ENCODE results near the gene BUD31. TPM values are rescaled to one million over a fixed set of nuclear protein-coding genes. Genes with fewer than 3 reads are reported as not detected.

BUD31 gene
- total and polyA plus RNA-seq, 2 of the 8 experiments (the other 6 are each of a cell fraction or from before 2014, with no cell fraction given): 46.7 to 114 TPM

DNA sequence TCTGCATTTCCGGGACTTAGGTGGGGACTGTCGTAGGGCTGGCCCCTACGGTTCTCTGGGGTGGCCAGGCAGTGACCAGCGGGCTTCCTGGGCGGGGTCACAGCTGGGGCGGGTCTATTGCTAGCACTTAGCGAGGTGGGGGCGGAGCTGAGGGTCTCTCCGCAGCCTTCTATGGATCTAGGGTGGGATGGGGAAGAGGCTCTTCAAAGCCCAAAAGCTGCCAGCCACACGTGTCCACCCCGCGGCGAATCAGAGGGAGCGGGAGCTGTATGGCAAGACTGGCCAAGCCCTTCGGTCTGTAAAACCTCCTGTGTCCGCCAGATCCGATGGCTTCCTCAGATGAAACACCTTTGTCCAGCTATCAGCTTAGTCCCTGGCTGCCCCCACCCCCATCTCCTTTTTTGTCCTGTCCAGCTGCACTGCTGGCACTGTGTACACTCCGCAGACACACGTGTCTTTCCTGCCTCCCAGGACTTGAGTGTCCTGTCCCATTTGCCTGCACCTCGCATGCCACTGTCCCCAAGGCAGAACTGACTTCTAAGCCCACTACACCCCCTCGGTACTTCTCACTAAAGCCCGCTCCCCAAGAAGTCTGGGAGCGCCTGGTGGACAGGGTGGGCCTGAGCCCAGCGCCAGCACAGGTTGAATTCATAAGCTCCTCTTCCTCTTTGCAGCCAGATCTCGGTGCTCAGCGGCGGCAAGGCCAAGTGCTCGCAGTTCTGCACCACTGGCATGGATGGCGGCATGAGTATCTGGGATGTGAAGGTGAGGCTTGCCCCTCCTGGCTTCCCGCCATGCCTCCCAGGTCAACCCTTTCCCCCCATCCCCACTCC is 15.2 kb upstream of the BUD31 start:
- peak overlapping the region; percentile 20 for H4K5ac ChIP-seq (ENCODE audit: insufficient read length, low read depth, low read length)
- H3K27me3 ChIP-seq (replicated peaks in 1 of 4; ENCODE audit: control insufficient read depth in 3 of 4, extremely low read depth in 1 of 4, insufficient read depth in 3 of 4, low read length in 3 of 4): no peaks in the 10 kb centered on the region
- no peaks in the 10 kb centered on the region for H3K9me3 ChIP-seq (ENCODE audit: insufficient read depth in 2 of 2, low read depth in 1 of 2, low read length in 1 of 2)
- H3K56ac ChIP-seq (replicated peaks; ENCODE audit: insufficient read length, low read depth, low read length): peak overlapping the region; percentile 62
- 45% methylated on average over 28 of the region's 30 CpGs; no CpG with 5 or more reads in 1 of the 2 experiments for whole genome bisulfite sequencing, 2 experiments (ENCODE audit: extremely low coverage in 1 of 2, insufficient coverage in 1 of 2, insufficient read length in 1 of 2, insufficient replicate concordance in 2 of 2, low coverage in 1 of 2, low lambda C conversion rate in 2 of 2, missing lambda C conversion rate in 1 of 2)
- H2BK5ac ChIP-seq (ENCODE audit: low read depth, low read length): peak overlapping the region; percentile 90
- H4K8ac ChIP-seq (ENCODE audit: extremely low read depth, insufficient read depth, low read length): peak overlapping the region; percentile 81
- H3K4ac ChIP-seq (replicated peaks; ENCODE audit: insufficient read length, low read depth, low read length): peak overlapping the region; percentile 32
- peaks cover 4% of the 10 kb centered on the region; the same call in 1 of the 2 replicates for H3K23me2 ChIP-seq (ENCODE audit: low read depth, low read length)
- H3K4me1 ChIP-seq (replicated peaks in 1 of 4; ENCODE audit: control insufficient read depth in 3 of 4, insufficient read depth in 4 of 4, low read length in 3 of 4): peaks cover 2 to 12% (median 5%) of the 10 kb centered on the region in 4 experiments; a peak in 6 of 7 replicates
- ChIA-PET CTCF (ENCODE audit: partially characterized antibody) (interaction anchor here (0.6 to 7.1 kb wide), 11 partner anchors 14 to 88 kb away, joined by 3 to 40 read pairs (median 5); partner anchors contain the start of gene BUD31), POLR2A (ENCODE audit: partially characterized antibody) (interaction anchor here (0.8 to 7.9 kb wide), 19 partner anchors 11 to 223 kb away, joined by 3 to 150 read pairs (median 3); partner anchors contain the start of genes ARPC1B, BUD31, CPSF4 and PDAP1)
- peak overlapping the region; percentile 85 for H3K18ac ChIP-seq (ENCODE audit: extremely low read depth, low read length)
- FAIRE-seq (no peak), DNase-seq (ENCODE audit: low read depth in 1 of 2, low spot score in 2 of 2) (peak; percentile 73 to 93)
- no peak overlapping the region for H3K23ac ChIP-seq (ENCODE audit: insufficient read length)
- no peak overlapping the region for H2BK20ac ChIP-seq (ENCODE audit: low read length)
- H2BK12ac ChIP-seq (ENCODE audit: low read depth, low read length): 0 out of 2 replicates have a peak overlapping the region, but pooled peaks have one; percentile 27
- H3K79me1 ChIP-seq (ENCODE audit: low read depth, low read length): no peaks in the 10 kb centered on the region
- no peak overlapping the region for H2AK5ac ChIP-seq (ENCODE audit: low read depth, low read length)
- H2BK120ac ChIP-seq (replicated peaks; ENCODE audit: low read depth, low read length): no peak overlapping the region
- H2AFZ ChIP-seq (ENCODE audit: low read length): peak overlapping the region; percentile 18; the same call in 1 of the 2 replicates
- no peak overlapping the region for H2BK15ac ChIP-seq (ENCODE audit: low read length)
- H3K79me2 ChIP-seq (ENCODE audit: control insufficient read depth in 1 of 2, insufficient read depth in 2 of 2, low read length in 2 of 2): no peaks in the 10 kb centered on the region
- no peak overlapping the region for H3K14ac ChIP-seq (ENCODE audit: insufficient read length)
- H3K9ac ChIP-seq (replicated peaks in 1 of 4; ENCODE audit: extremely low read depth in 1 of 4, low read depth in 3 of 4, low read length in 3 of 4): peak overlapping the region in 2 of 4 experiments; percentile 61 to 62; a peak in 4 of 7 replicates
- peak overlapping the region; percentile 55 to 84 for H3K4me2 ChIP-seq (ENCODE audit: insufficient read depth in 1 of 2, low read depth in 2 of 2, low read length in 2 of 2)
- TF ChIP-seq POLR2AphosphoS5 (IDR thresholded peaks at IDR 0.05; ENCODE audit: low read depth, low read length) (peak; percentile 43), USF2 (IDR thresholded peaks at IDR 0.05; ENCODE audit: low read length) (peak; percentile 79), SP1 (IDR thresholded peaks at IDR 0.05; ENCODE audit: low read depth, low read length) (0 out of 2 replicates have a peak, but pooled peaks have one; percentile 6), POLR2A (IDR thresholded peaks at IDR 0.05; ENCODE audit: control extremely low read depth in 1 of 2, low read depth in 2 of 2, low read length in 2 of 2) (peak; percentile 64 to 82; a peak in 2 of 3 replicates), YY1 (IDR thresholded peaks at IDR 0.05; ENCODE audit: low read depth, low read length) (no peak), RNF2 (IDR thresholded peaks at IDR 0.05; ENCODE audit: borderline replicate concordance, low read depth, low read length, missing control alignments, poor library complexity, severe bottlenecking) (no peak)
- peaks cover 12 to 59% (median 29%) of the 10 kb centered on the region in 4 experiments for H3K36me3 ChIP-seq (ENCODE audit: control insufficient read depth in 2 of 4, insufficient read depth in 4 of 4, low read length in 3 of 4)
- H4K91ac ChIP-seq (replicated peaks; ENCODE audit: insufficient read length, low read length): peak overlapping the region; percentile 83
- H3K4me3 ChIP-seq (ENCODE audit: extremely low read depth in 1 of 4, insufficient read depth in 2 of 4, low read depth in 3 of 4, low read length in 4 of 4): peak overlapping the region; percentile 31 to 70 (median 62)
- peak overlapping the region; percentile 78 for H3K27ac ChIP-seq (ENCODE audit: low read depth, low read length)
- peaks cover 10 to 17% of the 10 kb centered on the region in 2 experiments for H4K20me1 ChIP-seq (replicated peaks in 1 of 2; ENCODE audit: control insufficient read depth in 1 of 2, insufficient read depth in 2 of 2, low read length in 2 of 2)
